Natural killer cell (primary cell): Measurements from ENCODE around the gene IRF2BPL. TPM values are rescaled to one million over a fixed set of nuclear protein-coding genes. Genes with fewer than 3 reads are reported as not detected.
"Not testable (repeated sequence)": the region's sequence is repeated elsewhere in the genome, so short reads cannot be mapped to it uniquely, and the experiment has no call there.

Experiments used
- ATAC-seq, 3 donors: fragments of 150-1000 bp in 2 of 3; fragments of 200-7000 bp in 1 of 3; cut with Tn5 transposase; 1 replicate in 1 of 3; 2 replicates in 2 of 3; pipeline ENCODE4 v1.10.0; 2021; ENCODE audit warnings: mild to moderate bottlenecking in 2 of 3, moderate library complexity in 2 of 3
- DNase-seq, 2 donors: peaks; one replicate each; pipeline versions ENCODE4 v3.0.0 to v3.0.0-alpha.2; 2013 to 2021; ENCODE audit warnings: mixed read lengths in 1 of 2
- H3K27ac ChIP-seq: one replicate; pipeline ENCODE4 v1.5.1; 2013; ENCODE audit warnings: mild to moderate bottlenecking, low read length
- H3K27me3 ChIP-seq: one replicate; pipeline ENCODE4 v1.6.1; 2013; ENCODE audit warnings: low read length; ENCODE audit not compliant: control insufficient read depth, insufficient read depth
- H3K36me3 ChIP-seq: one replicate; pipeline ENCODE4 v1.6.1; 2013; ENCODE audit warnings: low read length; ENCODE audit not compliant: control insufficient read depth, insufficient read depth
- H3K4me1 ChIP-seq: one replicate; pipeline ENCODE4 v1.6.1; 2013; ENCODE audit warnings: low read length; ENCODE audit not compliant: control insufficient read depth, insufficient read depth
- H3K4me3 ChIP-seq: one replicate; pipeline ENCODE4 v1.5.1; 2013; ENCODE audit warnings: low read length
- H3K9me3 ChIP-seq: one replicate; pipeline ENCODE4 v1.6.1; 2013; ENCODE audit warnings: low read length; ENCODE audit not compliant: control insufficient read depth, insufficient read depth
- H3K27ac Mint-ChIP-seq, 2 donors: one replicate each; pipeline ENCODE4 v1.8.0; 2022; ENCODE audit warnings: mild to moderate bottlenecking in 2 of 2, mixed read lengths in 2 of 2, moderate library complexity in 1 of 2
- H3K27me3 Mint-ChIP-seq, 2 donors: one replicate each; pipeline ENCODE4 v1.8.0; 2022; ENCODE audit warnings: low read depth in 2 of 2, mixed read lengths in 2 of 2
- H3K36me3 Mint-ChIP-seq: one replicate; pipeline ENCODE4 v1.8.0; 2022; ENCODE audit warnings: mixed read lengths
- H3K4me1 Mint-ChIP-seq, 2 donors: one replicate each; pipeline ENCODE4 v1.8.0; 2022; ENCODE audit warnings: mixed read lengths in 2 of 2
- H3K4me3 Mint-ChIP-seq: one replicate; pipeline ENCODE4 v1.8.0; 2022; ENCODE audit warnings: mild to moderate bottlenecking, moderate library complexity, mixed read lengths
- H3K9me3 Mint-ChIP-seq, 2 donors: one replicate each; pipeline ENCODE4 v1.8.0; 2022; ENCODE audit warnings: mixed read lengths in 2 of 2
- WGBS: methylation state at CpG from one replicate; pipeline ENCODE4 v1.1.7; 2013; ENCODE audit warnings: missing lambda C conversion rate; ENCODE audit not compliant: insufficient coverage; 5-methylcytosine and 5-hydroxymethylcytosine counted together
- intact Hi-C: fragments of 100-400 bp; cut with micrococcal nuclease; formaldehyde crosslinking; loops from one replicate; pipeline ENCODE4 v1.14.2; 2022
- total RNA-seq, 4 donors: library from RNA; stranded (reverse); fragments of 120-200 nt in 1 of 4; gene quantifications; one replicate each; pipeline versions ENCODE4 v1.2.3 to v1.2.4, GENCODE V29; 2013 to 2022
- TF ChIP-seq, protein P1 (sequence below): fragments of 200-600 bp; IDR thresholded peaks from one replicate; pipeline ENCODE4 v1.8.0; 2022; ENCODE audit warnings: antibody characterized with exemption

Gene IRF2BPL
- total RNA-seq, 3 donors from 2014 or later (not counting 1 experiment from before 2014, with no cell fraction given), result 39.3 to 46.5 (median 46.3) TPM

DNA sequence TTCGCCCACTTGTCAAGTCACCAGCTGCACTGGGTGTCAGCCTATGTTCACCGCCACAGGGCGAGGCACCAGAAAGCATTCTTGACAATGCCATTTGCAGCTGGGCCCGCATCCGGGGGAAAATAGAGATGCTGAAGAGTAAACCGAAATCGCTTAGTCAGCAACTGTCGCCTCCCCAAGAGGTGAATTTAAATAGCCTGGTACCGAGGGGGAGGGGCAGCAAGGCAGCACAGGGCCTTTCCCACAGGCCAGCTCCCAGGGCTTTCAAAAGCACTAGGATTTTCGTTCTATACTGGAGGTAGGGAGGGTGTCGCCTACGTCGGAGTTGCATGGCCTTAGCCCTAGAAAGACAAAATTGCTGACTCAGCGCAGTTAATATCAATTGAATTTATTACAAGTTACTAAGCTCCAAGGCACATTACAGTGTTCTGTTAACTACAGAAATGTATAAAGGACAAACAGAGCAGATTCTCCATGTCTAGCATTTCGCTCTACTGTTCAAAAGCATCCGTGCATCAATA, 4.3 kb downstream of the IRF2BPL start:
- peak overlapping the region; percentile 87 for H3K4me3 Mint-ChIP-seq
- intact Hi-C loops, result no loop called here
- no peaks in the 10 kb centered on the region for H3K36me3 Mint-ChIP-seq
- H3K4me1 Mint-ChIP-seq, result peaks cover 40 to 41% of the 10 kb centered on the region in 2 donors
- H3K27me3 ChIP-seq, result no peaks in the 10 kb centered on the region
- ATAC-seq (peak in 1 of 3 donors; percentile 6), DNase-seq (peak; percentile 51 to 73)
- peaks cover 8% of the 10 kb centered on the region for H3K36me3 ChIP-seq
- H3K27ac ChIP-seq, result no peak overlapping the region
- TF ChIP-seq, protein P1, sequence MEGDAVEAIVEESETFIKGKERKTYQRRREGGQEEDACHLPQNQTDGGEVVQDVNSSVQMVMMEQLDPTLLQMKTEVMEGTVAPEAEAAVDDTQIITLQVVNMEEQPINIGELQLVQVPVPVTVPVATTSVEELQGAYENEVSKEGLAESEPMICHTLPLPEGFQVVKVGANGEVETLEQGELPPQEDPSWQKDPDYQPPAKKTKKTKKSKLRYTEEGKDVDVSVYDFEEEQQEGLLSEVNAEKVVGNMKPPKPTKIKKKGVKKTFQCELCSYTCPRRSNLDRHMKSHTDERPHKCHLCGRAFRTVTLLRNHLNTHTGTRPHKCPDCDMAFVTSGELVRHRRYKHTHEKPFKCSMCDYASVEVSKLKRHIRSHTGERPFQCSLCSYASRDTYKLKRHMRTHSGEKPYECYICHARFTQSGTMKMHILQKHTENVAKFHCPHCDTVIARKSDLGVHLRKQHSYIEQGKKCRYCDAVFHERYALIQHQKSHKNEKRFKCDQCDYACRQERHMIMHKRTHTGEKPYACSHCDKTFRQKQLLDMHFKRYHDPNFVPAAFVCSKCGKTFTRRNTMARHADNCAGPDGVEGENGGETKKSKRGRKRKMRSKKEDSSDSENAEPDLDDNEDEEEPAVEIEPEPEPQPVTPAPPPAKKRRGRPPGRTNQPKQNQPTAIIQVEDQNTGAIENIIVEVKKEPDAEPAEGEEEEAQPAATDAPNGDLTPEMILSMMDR, result no peak
- H3K27ac Mint-ChIP-seq, result peak overlapping the region; percentile 81 to 89
- no peaks in the 10 kb centered on the region for H3K9me3 Mint-ChIP-seq
- no peaks in the 10 kb centered on the region for H3K9me3 ChIP-seq
- WGBS, result 51% methylated on average over 16 of the region's 16 CpGs
- H3K27me3 Mint-ChIP-seq, result no peaks in the 10 kb centered on the region
- peaks cover 49% of the 10 kb centered on the region for H3K4me1 ChIP-seq
- no peak overlapping the region for H3K4me3 ChIP-seq

- no peak for DNase-seq
- TF ChIP-seq, protein P1, result no peak
- H3K9me3 Mint-ChIP-seq, result no peaks in the 10 kb centered on the region
- H3K27me3 ChIP-seq, result no peaks in the 10 kb centered on the region
- 62% methylated on average over 15 of the region's 17 CpGs for WGBS
- peak overlapping the region; percentile 81 to 89 for H3K27ac Mint-ChIP-seq
- no peak overlapping the region for H3K4me3 ChIP-seq
- peaks cover 8% of the 10 kb centered on the region for H3K36me3 ChIP-seq
- no peaks in the 10 kb centered on the region for H3K36me3 Mint-ChIP-seq
- H3K27ac ChIP-seq, result no peak overlapping the region
- peaks cover 44% of the 10 kb centered on the region for H3K4me1 ChIP-seq
- peak overlapping the region; percentile 87 for H3K4me3 Mint-ChIP-seq
- peaks cover 33% of the 10 kb centered on the region in 2 donors for H3K4me1 Mint-ChIP-seq
- ATAC-seq, result peak in 1 of 3 donors; percentile 4
- H3K9me3 ChIP-seq, result no peaks in the 10 kb centered on the region
- no peaks in the 10 kb centered on the region for H3K27me3 Mint-ChIP-seq
- intact Hi-C loops, result no loop called here
Observed at GRCh38 chr14:77023001-77023996, 5.2 kb downstream of the IRF2BPL start.

GRCh38 chr14:77022236-77022852, 6.2 kb downstream of the IRF2BPL start:
- Histone ChIP-seq H3K4me1 (peaks cover 44% of the 10 kb centered on the region), H3K9me3 (no peaks in the 10 kb centered on the region), H3K4me3 (no peak overlapping the region), H3K27ac (no peak overlapping the region), H3K27me3 (no peaks in the 10 kb centered on the region), H3K36me3 (peaks cover 8% of the 10 kb centered on the region)
- 68% methylated on average over 9 of the region's 9 CpGs for WGBS
- Mint-ChIP-seq H3K4me1 (peaks cover 33% of the 10 kb centered on the region in 2 donors), H3K4me3 (peak overlapping the region; percentile 87), H3K9me3 (no peaks in the 10 kb centered on the region), H3K27me3 (no peaks in the 10 kb centered on the region), H3K36me3 (no peaks in the 10 kb centered on the region), H3K27ac (peak overlapping the region; percentile 81 to 89)
- intact Hi-C loops, result no loop called here
- DNase-seq (no peak), ATAC-seq (no peak)
- TF ChIP-seq, protein P1, result no peak

DNA sequence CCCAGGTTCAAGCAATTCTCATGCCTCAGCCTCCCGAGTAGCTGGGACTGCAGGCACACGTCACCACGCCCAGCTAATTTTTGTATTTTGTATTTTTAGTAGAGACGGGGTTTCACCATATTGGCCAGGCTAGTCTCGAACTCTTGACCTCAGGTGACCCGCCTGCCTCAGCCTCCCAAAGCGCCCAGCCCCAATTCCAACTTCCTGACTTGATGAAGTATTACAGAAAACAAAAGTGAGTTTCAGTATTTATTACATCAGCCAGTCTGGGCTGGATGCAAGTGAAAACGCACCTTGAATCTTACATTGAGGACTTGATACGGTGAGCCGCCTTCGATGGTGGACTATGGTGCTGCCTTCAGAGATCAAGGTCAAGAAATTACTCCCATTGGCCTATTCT, 7.1 kb downstream of the IRF2BPL start:
- H3K9me3 ChIP-seq, H3K27me3 Mint-ChIP-seq, H3K27me3 ChIP-seq, H3K27ac ChIP-seq, H3K4me3 ChIP-seq, H3K27ac Mint-ChIP-seq, H3K36me3 Mint-ChIP-seq, ATAC-seq, H3K4me3 Mint-ChIP-seq, intact Hi-C loops, H3K9me3 Mint-ChIP-seq, DNase-seq, H3K36me3 ChIP-seq: not testable (repeated sequence)
- 96% methylated on average over 9 of the region's 11 CpGs for WGBS
- H3K4me1 ChIP-seq, result peaks cover 38% of the 10 kb centered on the region
- H3K4me1 Mint-ChIP-seq, result peaks cover 33% of the 10 kb centered on the region in 2 donors
